K562 (cell line): ENCODE data around the gene SLC24A3. TPM values are rescaled to one million over a fixed set of nuclear protein-coding genes. Genes with fewer than 3 reads are reported as not detected.

Experiments used
- ATAC-seq: fragments of 200-7000 bp; cut with Tn5 transposase; 3 replicates; pipeline ENCODE4 v1.9.1; 2020; ENCODE audit warnings: moderate library complexity
- BruUV-seq: library from RNA; stranded (reverse); fragments of 400-500 nt; replicated peaks from 2 replicates; lab custom pipeline; 2021; lab: Mats Ljungman, UMichigan
- CTCF ChIA-PET: fragments of 300-600 bp; formaldehyde crosslinking; extraction: SDS; loops from one replicate; lab custom pipeline; 2021; ENCODE audit warnings: low intra/inter-chr PET ratio; lab: Yijun Ruan, JAX
- POLR2A ChIA-PET: fragments of 300-600, 350-650 bp; sonication (Branson Sonifier 250); formaldehyde crosslinking; extraction: SDS; loops from one replicate; lab custom pipeline; 2021; ENCODE audit warnings: antibody characterized with exemption, inconsistent platforms; lab: Yijun Ruan, JAX
- DNase-seq, 4 experiments: peaks; one replicate each; pipeline versions ENCODE4 v3.0.0 to v3.0.0-alpha.2; 2011 to 2018; ENCODE audit warnings: low spot score in 3 of 4, mixed read lengths in 3 of 4; ENCODE audit errors: extremely low read depth in 1 of 4
- FAIRE-seq: peaks from 2 replicates; lab custom pipeline; 2011; peaks lifted over from hg19 to GRCh38; lab: Jason Lieb, UNC
- H2AFZ ChIP-seq: 2 replicates; pipeline ENCODE4 v1.6.0; 2011; ENCODE audit warnings: low read depth, low read length, control low read depth, inconsistent platforms
- H3K27ac ChIP-seq: fragments of 200-600 bp; 3 replicates; pipeline ENCODE4 v1.8.0; 2011; ENCODE audit warnings: low read depth, mild to moderate bottlenecking, control low read depth, inconsistent platforms, low read length, moderate library complexity, mixed read lengths; ENCODE audit errors: extremely low read depth
- H3K27me3 ChIP-seq, 2 experiments: fragments of 300-600 bp in 1 of 2; 2 replicates in 1 of 2; 3 replicates in 1 of 2; pipeline versions ENCODE4 v1.6.0 to v1.8.0; 2011; ENCODE audit warnings: inconsistent platforms in 2 of 2, low read length in 2 of 2, mild to moderate bottlenecking in 1 of 2, mixed read lengths in 1 of 2, moderate library complexity in 1 of 2; ENCODE audit not compliant: control insufficient read depth in 2 of 2, insufficient read depth in 2 of 2
- H3K36me3 ChIP-seq: fragments of 300-600 bp; 3 replicates; pipeline ENCODE4 v1.8.0; 2011; ENCODE audit warnings: mild to moderate bottlenecking, low read length, inconsistent platforms; ENCODE audit not compliant: control insufficient read depth, insufficient read depth
- H3K4me1 ChIP-seq, 2 experiments: fragments of 200-600 bp in 1 of 2; replicated peaks in 1 of 2; 2 replicates in 1 of 2; 3 replicates in 1 of 2; pipeline versions ENCODE4 v1.5.1 to v1.8.0; 2011; ENCODE audit warnings: inconsistent platforms in 2 of 2, low read length in 2 of 2, mild to moderate bottlenecking in 1 of 2, mixed read lengths in 1 of 2, moderate library complexity in 1 of 2; ENCODE audit not compliant: control insufficient read depth in 2 of 2, insufficient read depth in 2 of 2
- H3K4me2 ChIP-seq: 2 replicates; pipeline ENCODE4 v1.6.1; 2011; ENCODE audit warnings: low read length, control low read depth, inconsistent platforms, mixed read lengths; ENCODE audit not compliant: insufficient read depth
- H3K4me3 ChIP-seq: fragments of 200-600 bp; sonication (generic), shearing (Covaris generic); 2 replicates; pipeline ENCODE4 v1.5.1; 2016; ENCODE audit warnings: control low read depth, inconsistent platforms
- H3K79me2 ChIP-seq: fragments of 200-600 bp; 3 replicates; pipeline ENCODE4 v1.8.0; 2011; ENCODE audit warnings: low read length, inconsistent platforms; ENCODE audit not compliant: control insufficient read depth, insufficient read depth
- H3K9ac ChIP-seq, 2 experiments: 2 replicates each; pipeline versions ENCODE4 v1.6.0 to v1.6.1; 2011; ENCODE audit warnings: low read depth in 2 of 2, low read length in 2 of 2, control low read depth in 1 of 2, inconsistent platforms in 1 of 2, mild to moderate bottlenecking in 1 of 2, mixed read lengths in 1 of 2; ENCODE audit not compliant: insufficient read depth in 1 of 2
- H3K9me1 ChIP-seq: one replicate; pipeline ENCODE4 v1.6.0; 2011; ENCODE audit warnings: inconsistent platforms, mild to moderate bottlenecking, low read length, moderate library complexity; ENCODE audit not compliant: control insufficient read depth, insufficient read depth
- H3K9me3 ChIP-seq: replicated peaks from 2 replicates; pipeline ENCODE4 v1.5.1; 2011; ENCODE audit warnings: low read depth, low read length, inconsistent platforms; ENCODE audit not compliant: control insufficient read depth, insufficient read depth
- H4K20me1 ChIP-seq: replicated peaks from 2 replicates; pipeline ENCODE4 v1.6.1; 2011; ENCODE audit warnings: low read length, inconsistent platforms, mixed read lengths; ENCODE audit not compliant: control insufficient read depth, insufficient read depth
- CXXC5 ChIP-seq: fragments of 250-450 bp; sonication (Bioruptor Pico); IDR thresholded peaks from 2 replicates; pipeline ENCODE4 v1.8.0; 2022; ENCODE audit warnings: inconsistent platforms, mild to moderate bottlenecking, moderate library complexity
- WGBS: fragments of 100-300 bp; shearing (Covaris generic); methylation state at CpG from one replicate; pipeline ENCODE4 v1.1.6; 2016; ENCODE audit warnings: low coverage, mixed read lengths; ENCODE audit not compliant: insufficient coverage; ENCODE audit errors: missing lambda C conversion rate; 5-methylcytosine and 5-hydroxymethylcytosine counted together
- in situ Hi-C: fragments of 300-500 bp; cut with MboI; formaldehyde crosslinking; loops from 4 replicates; pipeline ENCODE4 v1.15.0; 2018; ENCODE audit warnings: inconsistent platforms, mixed read lengths
- intact Hi-C: fragments of 100-400 bp; cut with micrococcal nuclease; formaldehyde crosslinking; loops from 2 replicates; pipeline ENCODE4 v1.14.2; 2022
- polyA plus RNA-seq, 8 experiments: library from polyadenylated mRNA; depleted of rRNA in 4 of 8; stranded (reverse) in 5 of 8; unstranded in 3 of 8; fragments of >200 nt; fragmentation: Nextera tagmentation in 2 of 8; fragmentation: Illumina TruSeq in 1 of 8; extraction: Ambion mirVana in 2 of 8; extraction: Trizol in 1 of 8; gene quantifications; 2 replicates each; pipeline versions ENCODE4 v1.2.1 to v1.2.3, GENCODE V29; 2011 to 2014; ENCODE audit warnings: inconsistent platforms in 1 of 8, missing spikeins in 1 of 8
- total RNA-seq, 7 experiments: library from RNA; depleted of rRNA in 6 of 7; stranded (reverse); fragments of >200 nt in 6 of 7; fragmentation: Illumina TruSeq in 2 of 7; extraction: Trizol in 2 of 7; gene quantifications; 2 replicates each; pipeline versions ENCODE4 v1.2.1 to v1.2.3, GENCODE V29; 2011 to 2021; ENCODE audit warnings: low replicate concordance in 1 of 7
- TF ChIP-seq, protein P1 (sequence below), 2 experiments: fragments of 450-650 bp in 1 of 2; sonication (generic) in 1 of 2; formaldehyde crosslinking in 1 of 2; IDR thresholded peaks; 2 replicates each; pipeline versions ENCODE4 v1.7.1 to v1.9.0; 2016 to 2022; ENCODE audit warnings: inconsistent platforms in 1 of 2, mild to moderate bottlenecking in 1 of 2, missing genetic modification reagents in 1 of 2

Gene SLC24A3
- total and polyA plus RNA-seq, 9 of the 15 experiments (the other 6 are each of a cell fraction or from before 2014, with no cell fraction given) = not detected

DNA sequence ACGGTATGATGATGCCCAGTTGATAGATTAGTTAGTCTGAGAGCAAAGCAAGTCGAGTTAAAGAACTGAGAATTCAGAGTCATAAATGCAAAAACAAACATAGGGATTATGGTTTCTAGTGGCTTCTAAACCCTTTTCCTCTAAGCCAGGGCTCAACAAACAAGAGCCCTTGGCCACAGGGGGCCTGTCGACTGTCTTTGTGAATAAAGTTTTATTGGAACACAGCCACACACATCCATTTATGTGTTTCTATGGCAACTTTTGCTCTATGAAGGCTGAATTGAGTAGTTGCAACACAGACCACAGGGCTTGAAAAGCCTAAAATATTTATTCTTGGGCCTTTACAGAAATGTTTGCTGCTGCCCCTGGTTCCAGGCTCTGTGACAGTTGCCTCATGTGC is 76.2 kb downstream of the SLC24A3 start:
- FAIRE-seq = no peak
- no peak overlapping the region for H3K27ac ChIP-seq
- no peaks in the 10 kb centered on the region for H3K36me3 ChIP-seq
- WGBS = 0% methylated on average over 3 of the region's 3 CpGs
- no peak overlapping the region for H2AFZ ChIP-seq
- ChIA-PET CTCF (no interaction called here), POLR2A (no interaction called here)
- no peak for ATAC-seq
- no peaks in the 10 kb centered on the region for H3K9me3 ChIP-seq
- H3K9me1 ChIP-seq = no peaks in the 10 kb centered on the region
- in situ Hi-C loops = no loop called here
- no peaks in the 10 kb centered on the region for H4K20me1 ChIP-seq
- no peak overlapping the region for H3K9ac ChIP-seq
- H3K4me3 ChIP-seq = no peak overlapping the region
- intact Hi-C loops = no loop called here
- no peak for DNase-seq
- TF ChIP-seq CXXC5 (CRISPR knock-in tag) = no peak
- TF ChIP-seq, protein P1, sequence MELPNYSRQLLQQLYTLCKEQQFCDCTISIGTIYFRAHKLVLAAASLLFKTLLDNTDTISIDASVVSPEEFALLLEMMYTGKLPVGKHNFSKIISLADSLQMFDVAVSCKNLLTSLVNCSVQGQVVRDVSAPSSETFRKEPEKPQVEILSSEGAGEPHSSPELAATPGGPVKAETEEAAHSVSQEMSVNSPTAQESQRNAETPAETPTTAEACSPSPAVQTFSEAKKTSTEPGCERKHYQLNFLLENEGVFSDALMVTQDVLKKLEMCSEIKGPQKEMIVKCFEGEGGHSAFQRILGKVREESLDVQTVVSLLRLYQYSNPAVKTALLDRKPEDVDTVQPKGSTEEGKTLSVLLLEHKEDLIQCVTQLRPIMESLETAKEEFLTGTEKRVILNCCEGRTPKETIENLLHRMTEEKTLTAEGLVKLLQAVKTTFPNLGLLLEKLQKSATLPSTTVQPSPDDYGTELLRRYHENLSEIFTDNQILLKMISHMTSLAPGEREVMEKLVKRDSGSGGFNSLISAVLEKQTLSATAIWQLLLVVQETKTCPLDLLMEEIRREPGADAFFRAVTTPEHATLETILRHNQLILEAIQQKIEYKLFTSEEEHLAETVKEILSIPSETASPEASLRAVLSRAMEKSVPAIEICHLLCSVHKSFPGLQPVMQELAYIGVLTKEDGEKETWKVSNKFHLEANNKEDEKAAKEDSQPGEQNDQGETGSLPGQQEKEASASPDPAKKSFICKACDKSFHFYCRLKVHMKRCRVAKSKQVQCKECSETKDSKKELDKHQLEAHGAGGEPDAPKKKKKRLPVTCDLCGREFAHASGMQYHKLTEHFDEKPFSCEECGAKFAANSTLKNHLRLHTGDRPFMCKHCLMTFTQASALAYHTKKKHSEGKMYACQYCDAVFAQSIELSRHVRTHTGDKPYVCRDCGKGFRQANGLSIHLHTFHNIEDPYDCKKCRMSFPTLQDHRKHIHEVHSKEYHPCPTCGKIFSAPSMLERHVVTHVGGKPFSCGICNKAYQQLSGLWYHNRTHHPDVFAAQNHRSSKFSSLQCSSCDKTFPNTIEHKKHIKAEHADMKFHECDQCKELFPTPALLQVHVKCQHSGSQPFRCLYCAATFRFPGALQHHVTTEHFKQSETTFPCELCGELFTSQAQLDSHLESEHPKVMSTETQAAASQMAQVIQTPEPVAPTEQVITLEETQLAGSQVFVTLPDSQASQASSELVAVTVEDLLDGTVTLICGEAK (IDR thresholded peaks at IDR 0.05) = peak; percentile 80
- TF ChIP-seq, protein P1 (CRISPR knock-in tag; IDR thresholded peaks at IDR 0.05) = no peak
- no TSS peak for BruUV-seq
- no peaks in the 10 kb centered on the region for H3K27me3 ChIP-seq
- no peaks in the 10 kb centered on the region for H3K4me1 ChIP-seq
- H3K79me2 ChIP-seq = no peaks in the 10 kb centered on the region
- no peak overlapping the region for H3K4me2 ChIP-seq
